ENCODE data around the gene TMEM87B.

Gene TMEM87B

GRCh38 chr2:112054847-112055729 is at the start of gene TMEM87B:
TSS of gene TMEM87B (plus strand) at chr2:112055269. CDS start at chr2:112055592, 323 bp downstream.
- DNase-seq (ENCODE audit: low read depth in 2 of 2) = peak; percentile 96 to 98

- no peak for DNase-seq (ENCODE audit: low read depth in 2 of 2)
Measured at GRCh38 chr2:112005406-112006075, 49.5 kb upstream of the TMEM87B start.

- no peak for DNase-seq (ENCODE audit: low read depth in 2 of 2)
Measured at GRCh38 chr2:112006076-112006410, 49.0 kb upstream of the TMEM87B start.

GRCh38 chr2:112007493-112007892 is 47.6 kb upstream of the TMEM87B start:
- DNase-seq (ENCODE audit: low read depth in 2 of 2) = no peak

- DNase-seq (ENCODE audit: low read depth in 2 of 2) = no peak
Measured at GRCh38 chr2:112008910-112009485, 46.1 kb upstream of the TMEM87B start.

GRCh38 chr2:112010751-112011150 is 44.3 kb upstream of the TMEM87B start:
- no peak for DNase-seq (ENCODE audit: low read depth in 2 of 2)

GRCh38 chr2:112012556-112012955 is 42.5 kb upstream of the TMEM87B start:
- DNase-seq (ENCODE audit: low read depth in 2 of 2) = no peak

- DNase-seq (ENCODE audit: low read depth in 2 of 2) = no peak
Measured at GRCh38 chr2:112018846-112019245, 36.2 kb upstream of the TMEM87B start.

- no peak for DNase-seq (ENCODE audit: low read depth in 2 of 2)
Measured at GRCh38 chr2:112019569-112019982, 35.5 kb upstream of the TMEM87B start.

GRCh38 chr2:112020561-112020960 is 34.5 kb upstream of the TMEM87B start:
- DNase-seq (ENCODE audit: low read depth in 2 of 2) = no peak

- DNase-seq (ENCODE audit: low read depth in 2 of 2) = no peak
Measured at GRCh38 chr2:112021290-112021689, 33.8 kb upstream of the TMEM87B start.

GRCh38 chr2:112021781-112022231 is 33.3 kb upstream of the TMEM87B start:
- DNase-seq (ENCODE audit: low read depth in 2 of 2) = no peak

- DNase-seq (ENCODE audit: low read depth in 2 of 2) = no peak
Measured at GRCh38 chr2:112023707-112024106, 31.4 kb upstream of the TMEM87B start.

- no peak for DNase-seq (ENCODE audit: low read depth in 2 of 2)
Measured at GRCh38 chr2:112024231-112024630, 30.8 kb upstream of the TMEM87B start.

- no peak for DNase-seq (ENCODE audit: low read depth in 2 of 2)
Measured at GRCh38 chr2:112024896-112025491, 30.1 kb upstream of the TMEM87B start.

GRCh38 chr2:112026509-112026908 is 28.6 kb upstream of the TMEM87B start:
- no peak for DNase-seq (ENCODE audit: low read depth in 2 of 2)

GRCh38 chr2:112027767-112028166 is 27.3 kb upstream of the TMEM87B start:
- DNase-seq (ENCODE audit: low read depth in 2 of 2) = no peak

GRCh38 chr2:112029164-112029563 is 25.9 kb upstream of the TMEM87B start:
- no peak for DNase-seq (ENCODE audit: low read depth in 2 of 2)

GRCh38 chr2:112031473-112032223 is 23.4 kb upstream of the TMEM87B start:
- DNase-seq (ENCODE audit: low read depth in 2 of 2) = no peak

- no peak for DNase-seq (ENCODE audit: low read depth in 2 of 2)
Measured at GRCh38 chr2:112032224-112032586, 22.9 kb upstream of the TMEM87B start.

GRCh38 chr2:112032689-112033465 is 22.2 kb upstream of the TMEM87B start:
- no peak for DNase-seq (ENCODE audit: low read depth in 2 of 2)

Measured in activated CD8-positive, alpha-beta memory T cell treated with anti-CD3 and anti-CD28 coated beads for 4 hours (primary cell).